PC-9 (cell line): ENCODE data around the gene HSPBP1. TPM values are rescaled to one million over a fixed set of nuclear protein-coding genes. Genes with fewer than 3 reads are reported as not detected.

ENCODE experiments used
- BruUV-seq: library from RNA; stranded (reverse); fragments of 400-500 nt; replicated peaks from 2 replicates; lab custom pipeline; 2021; lab: Mats Ljungman, UMichigan
- CTCF ChIA-PET: fragments of 300-600 bp; sonication (Branson Sonifier 250); formaldehyde crosslinking; loops from one replicate; lab custom pipeline; 2022; ENCODE audit warnings: antibody characterized with exemption; lab: Charles Lee
- POLR2A ChIA-PET: fragments of 300-600 bp; sonication (Branson Sonifier 250); formaldehyde crosslinking; loops from one replicate; lab custom pipeline; 2022; ENCODE audit warnings: antibody characterized with exemption; ENCODE audit not compliant: unreplicated experiment; lab: Charles Lee
- DNase-seq, 2 experiments: peaks; one replicate each; pipeline versions ENCODE4 v3.0.0 to v3.0.0-alpha.2; 2015 to 2022; ENCODE audit warnings: mixed read lengths in 1 of 2
- H2AFZ ChIP-seq: fragments of 200-600 bp; sonication (generic); 2 replicates; pipeline ENCODE4 v1.8.1; 2017; ENCODE audit warnings: antibody characterized with exemption
- H3F3A ChIP-seq: fragments of 200-600 bp; sonication (generic); 2 replicates; pipeline ENCODE4 v1.8.1; 2017; ENCODE audit warnings: antibody characterized with exemption, mild to moderate bottlenecking, low read depth; ENCODE audit not compliant: insufficient read depth
- H3K27ac ChIP-seq: fragments of 200-600 bp; sonication (generic); 2 replicates; pipeline ENCODE4 v1.6.1; 2016; ENCODE audit warnings: mixed run types
- H3K27me3 ChIP-seq: fragments of 200-600 bp; sonication (generic); 2 replicates; pipeline ENCODE4 v1.6.1; 2016; ENCODE audit warnings: low read depth, mixed run types; ENCODE audit not compliant: insufficient read depth
- H3K36me3 ChIP-seq: fragments of 200-600 bp; sonication (generic); 2 replicates; pipeline ENCODE4 v1.6.1; 2016; ENCODE audit warnings: low read depth, mixed run types
- H3K4me1 ChIP-seq: fragments of 200-600 bp; sonication (generic); replicated peaks from 2 replicates; pipeline ENCODE4 v1.6.1; 2016; ENCODE audit warnings: mixed run types; ENCODE audit not compliant: insufficient read depth
- H3K4me2 ChIP-seq: fragments of 200-600 bp; sonication (generic); 2 replicates; pipeline ENCODE4 v1.6.1; 2017; ENCODE audit warnings: mixed run types
- H3K4me3 ChIP-seq: fragments of 200-600 bp; sonication (generic); 2 replicates; pipeline ENCODE4 v1.6.1; 2016; ENCODE audit warnings: mixed run types
- H3K79me2 ChIP-seq: fragments of 200-600 bp; sonication (generic); 2 replicates; pipeline ENCODE4 v1.6.1; 2017; ENCODE audit warnings: low read depth, mixed run types
- H3K9me2 ChIP-seq: fragments of 200-600 bp; sonication (generic); 2 replicates; pipeline ENCODE4 v1.8.1; 2017; ENCODE audit warnings: mild to moderate bottlenecking; ENCODE audit not compliant: insufficient read depth
- H3K9me3 ChIP-seq: fragments of 200-600 bp; sonication (generic); 2 replicates; pipeline ENCODE4 v1.8.1; 2016; ENCODE audit warnings: low read depth; ENCODE audit not compliant: insufficient read depth
- H4K20me1 ChIP-seq: fragments of 200-600 bp; sonication (generic); 2 replicates; pipeline ENCODE4 v1.8.1; 2017; ENCODE audit not compliant: insufficient read depth
- EZH2 ChIP-seq: fragments of 200-600 bp; sonication (generic); IDR thresholded peaks from 2 replicates; pipeline ENCODE4 v1.8.0; 2017; ENCODE audit warnings: antibody characterized with exemption, low read depth
- intact Hi-C: fragments of 100-400 bp; cut with micrococcal nuclease; formaldehyde crosslinking; loops from one replicate; pipeline ENCODE4 v1.10.0; 2022; ENCODE audit not compliant: unreplicated experiment
- total RNA-seq: library from RNA; stranded (reverse); gene quantifications from 2 replicates; pipeline ENCODE4 v1.2.3, GENCODE V29; 2021
- TF ChIP-seq, protein P1 (sequence below): fragments of 200-600 bp; sonication (generic); conservative IDR thresholded peaks from 2 replicates; pipeline ENCODE4 v1.6.1; 2017; ENCODE audit warnings: mixed run types, antibody characterized with exemption, mild to moderate bottlenecking, moderate library complexity

Gene HSPBP1
- total RNA-seq, 1 experiment from 2014 or later, result 66.2 TPM

DNA sequence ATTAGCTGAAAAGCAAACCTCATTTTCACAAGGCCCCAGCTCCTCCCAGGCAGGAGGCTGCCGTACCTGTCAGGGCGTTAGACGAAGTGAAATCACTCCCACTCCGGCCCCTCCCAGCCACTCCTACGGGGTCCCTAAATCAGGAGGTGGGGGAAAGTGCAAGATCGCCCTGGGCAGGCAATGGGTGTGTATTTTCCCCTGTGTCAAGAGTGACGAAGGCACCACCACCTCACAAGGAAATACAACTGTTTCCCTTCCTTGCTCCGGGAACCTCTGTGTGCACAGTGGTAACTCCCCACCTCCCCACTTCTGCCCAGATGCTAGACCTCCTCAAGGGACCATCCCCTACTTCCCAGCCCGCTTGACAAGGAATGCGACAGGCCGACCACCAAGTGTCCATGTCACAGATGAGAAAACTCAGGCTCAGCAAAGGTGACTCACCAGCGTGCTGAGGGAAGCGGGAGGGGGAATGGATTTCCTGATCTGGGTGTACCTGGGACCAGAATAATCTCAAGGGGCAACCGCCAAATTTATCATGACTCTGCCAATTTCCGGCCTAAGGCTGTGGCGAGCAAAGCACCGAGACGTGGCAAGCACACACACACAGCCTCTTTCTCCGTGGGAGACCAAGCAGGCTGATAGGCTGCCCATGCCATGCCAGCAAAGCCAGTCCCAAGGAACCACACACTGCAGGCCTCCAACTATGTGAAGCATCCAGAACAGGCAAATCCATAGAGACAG, 28.4 kb downstream of the HSPBP1 start:
- Histone ChIP-seq H3K4me1 (peaks cover 64% of the 10 kb centered on the region), H3K4me2 (peak overlapping the region; percentile 7), H3K9me3 (no peaks in the 10 kb centered on the region), H4K20me1 (peaks cover 99% of the 10 kb centered on the region), H3K79me2 (peaks cover 100% of the 10 kb centered on the region), H2AFZ (no peak overlapping the region), H3K27me3 (no peaks in the 10 kb centered on the region), H3F3A (peaks cover 26% of the 10 kb centered on the region; the same call in 1 of the 2 replicates), H3K9me2 (no peaks in the 10 kb centered on the region), H3K27ac (peak overlapping the region; percentile 32), H3K4me3 (no peak overlapping the region), H3K36me3 (peaks cover 2% of the 10 kb centered on the region; the same call in 1 of the 2 replicates)
- no TSS peak for BruUV-seq
- intact Hi-C loops, result no loop called here
- TF ChIP-seq EZH2, result no peak
- TF ChIP-seq, protein P1, sequence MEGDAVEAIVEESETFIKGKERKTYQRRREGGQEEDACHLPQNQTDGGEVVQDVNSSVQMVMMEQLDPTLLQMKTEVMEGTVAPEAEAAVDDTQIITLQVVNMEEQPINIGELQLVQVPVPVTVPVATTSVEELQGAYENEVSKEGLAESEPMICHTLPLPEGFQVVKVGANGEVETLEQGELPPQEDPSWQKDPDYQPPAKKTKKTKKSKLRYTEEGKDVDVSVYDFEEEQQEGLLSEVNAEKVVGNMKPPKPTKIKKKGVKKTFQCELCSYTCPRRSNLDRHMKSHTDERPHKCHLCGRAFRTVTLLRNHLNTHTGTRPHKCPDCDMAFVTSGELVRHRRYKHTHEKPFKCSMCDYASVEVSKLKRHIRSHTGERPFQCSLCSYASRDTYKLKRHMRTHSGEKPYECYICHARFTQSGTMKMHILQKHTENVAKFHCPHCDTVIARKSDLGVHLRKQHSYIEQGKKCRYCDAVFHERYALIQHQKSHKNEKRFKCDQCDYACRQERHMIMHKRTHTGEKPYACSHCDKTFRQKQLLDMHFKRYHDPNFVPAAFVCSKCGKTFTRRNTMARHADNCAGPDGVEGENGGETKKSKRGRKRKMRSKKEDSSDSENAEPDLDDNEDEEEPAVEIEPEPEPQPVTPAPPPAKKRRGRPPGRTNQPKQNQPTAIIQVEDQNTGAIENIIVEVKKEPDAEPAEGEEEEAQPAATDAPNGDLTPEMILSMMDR, result no peak
- peak; percentile 58 to 70 for DNase-seq
- ChIA-PET CTCF (no interaction called here), POLR2A (interaction anchor here (0.5 to 0.6 kb wide), 2 partner anchors 32 to 403 kb away, joined by 4 to 8 read pairs; partner anchors contain the start of gene BRSK1)

DNA sequence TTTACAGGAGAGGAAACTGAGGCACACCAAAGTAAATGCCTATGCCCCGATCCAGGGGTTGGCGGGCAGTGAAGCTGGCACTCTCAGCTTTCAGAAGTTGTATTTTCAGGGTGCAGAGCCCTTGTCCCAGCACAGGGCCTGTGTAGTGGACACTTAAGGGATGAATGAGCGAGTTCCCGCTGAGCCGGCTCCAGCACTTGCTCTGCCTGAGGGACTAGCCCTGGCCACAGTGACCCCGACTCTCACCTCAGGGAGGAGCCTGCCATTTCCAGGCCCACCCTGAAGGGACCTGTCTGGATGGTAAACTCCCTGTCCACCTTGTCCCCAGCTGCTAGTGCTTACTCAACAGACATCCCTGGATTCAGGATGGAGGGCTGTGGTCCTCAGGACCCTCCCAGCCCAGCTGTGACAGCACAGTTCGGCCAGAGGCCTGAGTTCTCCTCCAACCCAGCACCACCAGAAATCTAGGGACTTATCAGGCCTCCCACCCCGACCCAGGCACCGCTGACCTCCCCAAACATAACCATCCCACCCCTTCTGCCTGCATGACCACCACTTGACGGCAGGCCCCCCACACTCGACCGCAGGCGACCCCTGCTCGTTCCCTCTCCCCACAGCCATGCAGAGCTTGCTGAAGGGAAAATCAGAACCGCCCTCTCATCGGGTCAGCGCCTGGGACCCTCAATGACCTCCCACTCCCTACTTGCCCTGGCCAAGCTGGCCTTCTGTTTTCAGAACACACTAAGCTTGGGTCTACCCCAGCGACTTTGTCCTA, 29.5 kb downstream of the HSPBP1 start:
- H3K9me2 ChIP-seq, result no peaks in the 10 kb centered on the region
- H3K79me2 ChIP-seq, result peaks cover 97% of the 10 kb centered on the region
- BruUV-seq, result no TSS peak
- no peak for DNase-seq
- no peak overlapping the region for H3K4me3 ChIP-seq
- H3K27ac ChIP-seq, result no peak overlapping the region
- H3K27me3 ChIP-seq, result no peaks in the 10 kb centered on the region
- peaks cover 99% of the 10 kb centered on the region for H4K20me1 ChIP-seq
- no peak overlapping the region for H3K4me2 ChIP-seq
- CTCF ChIA-PET, result interaction anchor here (0.6 kb wide), 1 partner anchor 272 kb away, joined by 11 read pairs; no protein-coding TSS in a partner anchor
- H3F3A ChIP-seq, result peaks cover 19% of the 10 kb centered on the region; the same call in 1 of the 2 replicates
- POLR2A ChIA-PET, result interaction anchor here (0.5 kb wide), 1 partner anchor 404 kb away, joined by 4 read pairs; no protein-coding TSS in a partner anchor
- H2AFZ ChIP-seq, result no peak overlapping the region
- TF ChIP-seq, protein P1, result no peak
- no peak for TF ChIP-seq EZH2
- intact Hi-C loops, result no loop called here
- no peaks in the 10 kb centered on the region for H3K9me3 ChIP-seq
- peaks cover 53% of the 10 kb centered on the region for H3K4me1 ChIP-seq
- peaks cover 9% of the 10 kb centered on the region; the same call in 1 of the 2 replicates for H3K36me3 ChIP-seq

DNA sequence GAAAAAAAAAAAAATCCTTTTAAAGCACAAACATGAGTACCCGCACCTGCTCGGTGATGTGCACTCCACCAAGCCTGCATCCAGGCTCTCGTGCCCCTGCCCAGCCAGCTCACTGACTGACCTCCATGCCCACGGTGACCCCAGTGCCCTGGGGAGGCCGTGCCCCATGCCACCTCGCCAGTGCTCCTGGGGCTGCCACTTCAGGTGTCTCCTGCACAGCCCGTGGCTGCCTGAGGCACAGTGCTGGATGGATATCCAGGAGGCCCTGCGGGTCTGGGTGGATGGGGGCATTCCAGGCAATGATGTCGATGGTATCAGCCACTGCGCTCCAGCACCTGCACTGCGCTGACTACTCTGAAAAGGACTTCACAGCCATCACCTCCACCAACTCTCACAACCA, 30.1 kb downstream of the HSPBP1 start:
- DNase-seq, result no peak
- Histone ChIP-seq H3K4me3 (no peak overlapping the region), H3F3A (peaks cover 20% of the 10 kb centered on the region; the same call in 1 of the 2 replicates), H3K9me2 (no peaks in the 10 kb centered on the region), H3K9me3 (no peaks in the 10 kb centered on the region), H3K27ac (no peak overlapping the region), H3K4me2 (no peak overlapping the region), H3K79me2 (peaks cover 91% of the 10 kb centered on the region), H2AFZ (no peak overlapping the region), H4K20me1 (peaks cover 93% of the 10 kb centered on the region), H3K36me3 (peaks cover 9% of the 10 kb centered on the region; the same call in 1 of the 2 replicates), H3K4me1 (peaks cover 47% of the 10 kb centered on the region), H3K27me3 (no peaks in the 10 kb centered on the region)
- TF ChIP-seq, protein P1, result no peak
- TF ChIP-seq EZH2, result no peak
- CTCF ChIA-PET, result no interaction called here
- no TSS peak for BruUV-seq
- POLR2A ChIA-PET, result no interaction called here
- intact Hi-C loops, result no loop called here
